ENCODE measurements around the gene ME1. TPM values are rescaled to one million over a fixed set of nuclear protein-coding genes. Genes with fewer than 3 reads are reported as not detected.

Gene ME1
- polyA plus RNA-seq, 2 of the 4 experiments (the other 2 are of a cell fraction) = 59.1 to 60.6 TPM

DNA sequence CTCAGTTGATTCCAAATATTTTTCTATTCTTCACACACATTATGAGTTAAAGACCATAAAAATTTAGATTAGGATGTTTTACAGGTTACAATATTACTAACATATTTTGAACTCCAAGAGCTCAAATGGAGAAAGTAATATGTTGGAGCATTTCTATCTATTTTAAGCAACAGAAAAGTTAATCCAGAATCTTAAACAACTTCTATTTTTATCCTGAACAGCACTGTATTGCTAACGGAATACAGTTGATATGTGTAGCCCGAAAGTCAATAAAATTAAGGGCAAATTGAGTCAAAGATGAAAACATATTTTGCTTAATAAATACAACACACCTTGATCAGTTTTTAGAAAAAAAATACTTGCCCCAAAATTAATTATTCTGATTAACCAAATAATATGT is 97.4 kb downstream of the ME1 start:
- no peaks in the 10 kb centered on the region for H3K4me1 ChIP-seq
- no peak for ATAC-seq
- no peak for DNase-seq (ENCODE audit: low read depth in 1 of 2, low spot score in 1 of 2)
- no peak overlapping the region for H3K4me3 ChIP-seq
- H3K27ac ChIP-seq = no peak overlapping the region
- ChIA-PET POLR2A (no interaction called here), CTCF (no interaction called here)
- no peak for TF ChIP-seq ZNF302 (CRISPR knock-in tag; IDR thresholded peaks at IDR 0.05)
- no peak for TF ChIP-seq CBX2 (IDR thresholded peaks at IDR 0.05; ENCODE audit: borderline replicate concordance, low read depth)
- no peak for TF ChIP-seq PHF8 (IDR thresholded peaks at IDR 0.05; ENCODE audit: borderline replicate concordance, low read depth)
- TF ChIP-seq SMC3 (IDR thresholded peaks at IDR 0.05) = no peak
- TF ChIP-seq RARB (CRISPR knock-in tag; IDR thresholded peaks at IDR 0.05) = no peak
- TF ChIP-seq, protein P1, sequence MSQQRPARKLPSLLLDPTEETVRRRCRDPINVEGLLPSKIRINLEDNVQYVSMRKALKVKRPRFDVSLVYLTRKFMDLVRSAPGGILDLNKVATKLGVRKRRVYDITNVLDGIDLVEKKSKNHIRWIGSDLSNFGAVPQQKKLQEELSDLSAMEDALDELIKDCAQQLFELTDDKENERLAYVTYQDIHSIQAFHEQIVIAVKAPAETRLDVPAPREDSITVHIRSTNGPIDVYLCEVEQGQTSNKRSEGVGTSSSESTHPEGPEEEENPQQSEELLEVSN (IDR thresholded peaks at IDR 0.05; ENCODE audit: borderline replicate concordance, low read depth) = no peak
- TF ChIP-seq RAD21 (conservative IDR thresholded peaks at IDR 0.05 in 1 of 2, IDR thresholded peaks at IDR 0.05 in 1 of 2) = no peak
- TF ChIP-seq, protein P2, sequence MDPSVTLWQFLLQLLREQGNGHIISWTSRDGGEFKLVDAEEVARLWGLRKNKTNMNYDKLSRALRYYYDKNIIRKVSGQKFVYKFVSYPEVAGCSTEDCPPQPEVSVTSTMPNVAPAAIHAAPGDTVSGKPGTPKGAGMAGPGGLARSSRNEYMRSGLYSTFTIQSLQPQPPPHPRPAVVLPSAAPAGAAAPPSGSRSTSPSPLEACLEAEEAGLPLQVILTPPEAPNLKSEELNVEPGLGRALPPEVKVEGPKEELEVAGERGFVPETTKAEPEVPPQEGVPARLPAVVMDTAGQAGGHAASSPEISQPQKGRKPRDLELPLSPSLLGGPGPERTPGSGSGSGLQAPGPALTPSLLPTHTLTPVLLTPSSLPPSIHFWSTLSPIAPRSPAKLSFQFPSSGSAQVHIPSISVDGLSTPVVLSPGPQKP (IDR thresholded peaks at IDR 0.05; ENCODE audit: low read depth, low read length) = no peak
- TF ChIP-seq ZFP36 (IDR thresholded peaks at IDR 0.05; ENCODE audit: borderline replicate concordance, partially characterized antibody) = no peak
- no peak for TF ChIP-seq BHLHE40 (IDR thresholded peaks at IDR 0.05; ENCODE audit: low read depth, low read length)
- TF ChIP-seq SREBF2 (IDR thresholded peaks at IDR 0.05) = no peak
- TF ChIP-seq CBX8 (IDR thresholded peaks at IDR 0.05) = no peak
- H3K9me3 ChIP-seq = no peaks in the 10 kb centered on the region
- WGBS (ENCODE audit: missing lambda C conversion rate) = 85% methylated on average over 2 of the region's 2 CpGs
- H3K4me2 ChIP-seq = no peak overlapping the region
- no peak for FAIRE-seq

- ChIA-PET POLR2A (no interaction called here), CTCF (no interaction called here)
- no peak for FAIRE-seq
Measured at GRCh38 chr6:83314693-83315092, 116.2 kb downstream of the ME1 start.

DNA sequence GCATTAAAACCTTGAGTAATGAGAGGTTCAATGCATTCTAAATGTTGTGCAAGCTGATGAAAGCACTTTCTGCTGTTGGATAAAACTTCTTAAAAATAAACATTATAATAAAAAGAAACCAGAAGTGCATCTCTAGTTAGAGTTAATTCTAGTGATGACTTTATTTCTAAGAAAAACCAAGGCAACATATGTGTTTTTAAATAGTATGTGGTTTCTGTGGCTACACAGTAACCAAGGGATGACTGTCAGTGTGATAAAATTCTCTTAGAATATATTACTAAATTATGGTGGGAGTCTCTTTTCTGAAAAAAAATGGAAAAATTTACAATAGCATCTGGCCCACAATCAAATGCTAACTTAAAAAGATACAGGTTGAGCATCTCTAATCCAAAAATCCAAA is 117.0 kb downstream of the ME1 start:
- ChIA-PET CTCF (no interaction called here), POLR2A (no interaction called here)
- no peak for FAIRE-seq
- no peak overlapping the region for H3K4me2 ChIP-seq
- H3K9me3 ChIP-seq = no peaks in the 10 kb centered on the region
- no peak overlapping the region for H3K27ac ChIP-seq
- no peak overlapping the region for H3K4me3 ChIP-seq
- no peak for DNase-seq (ENCODE audit: low read depth in 1 of 2, low spot score in 1 of 2)
- TF ChIP-seq POLR2AphosphoS2 (conservative IDR thresholded peaks at IDR 0.05; ENCODE audit: low read length) (no peak), ATOH8 (CRISPR knock-in tag; IDR thresholded peaks at IDR 0.05; ENCODE audit: low read depth) (no peak), CBX8 (IDR thresholded peaks at IDR 0.05) (no peak), CHD4 (IDR thresholded peaks at IDR 0.05; ENCODE audit: borderline replicate concordance) (no peak), SMC3 (IDR thresholded peaks at IDR 0.05) (no peak), KDM1A (IDR thresholded peaks at IDR 0.05; ENCODE audit: low read depth) (no peak), RARB (CRISPR knock-in tag; IDR thresholded peaks at IDR 0.05) (no peak), TP53 (CRISPR knock-in tag; IDR thresholded peaks at IDR 0.05) (no peak), HDAC2 (IDR thresholded peaks at IDR 0.05) (no peak), CEBPB (IDR thresholded peaks at IDR 0.05) (no peak), ZC3H11A (IDR thresholded peaks at IDR 0.05) (no peak), JUN (IDR thresholded peaks at IDR 0.05) (no peak), NPAS2 (CRISPR knock-in tag; IDR thresholded peaks at IDR 0.05; ENCODE audit: borderline replicate concordance) (no peak), PHF8 (IDR thresholded peaks at IDR 0.05; ENCODE audit: borderline replicate concordance, low read depth) (no peak), CBX2 (IDR thresholded peaks at IDR 0.05; ENCODE audit: borderline replicate concordance, low read depth) (no peak), JUNB (IDR thresholded peaks at IDR 0.05) (no peak), KDM5A (IDR thresholded peaks at IDR 0.05) (no peak)
- TF ChIP-seq, protein P3, sequence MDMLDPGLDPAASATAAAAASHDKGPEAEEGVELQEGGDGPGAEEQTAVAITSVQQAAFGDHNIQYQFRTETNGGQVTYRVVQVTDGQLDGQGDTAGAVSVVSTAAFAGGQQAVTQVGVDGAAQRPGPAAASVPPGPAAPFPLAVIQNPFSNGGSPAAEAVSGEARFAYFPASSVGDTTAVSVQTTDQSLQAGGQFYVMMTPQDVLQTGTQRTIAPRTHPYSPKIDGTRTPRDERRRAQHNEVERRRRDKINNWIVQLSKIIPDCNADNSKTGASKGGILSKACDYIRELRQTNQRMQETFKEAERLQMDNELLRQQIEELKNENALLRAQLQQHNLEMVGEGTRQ (IDR thresholded peaks at IDR 0.05) = no peak
- no peak for ATAC-seq
- H3K4me1 ChIP-seq = no peaks in the 10 kb centered on the region

More at GRCh38 chr6:83314693-83315092, 116.2 kb downstream of the ME1 start:
- no peak overlapping the region for H3K4me2 ChIP-seq
- DNase-seq (ENCODE audit: low read depth in 1 of 2, low spot score in 1 of 2) (no peak), ATAC-seq (no peak)
- no peak overlapping the region for H3K27ac ChIP-seq
- no peaks in the 10 kb centered on the region for H3K9me3 ChIP-seq
- TF ChIP-seq HES2 (IDR thresholded peaks at IDR 0.05) (no peak), RCOR1 (IDR thresholded peaks at IDR 0.05; ENCODE audit: low read depth, low read length) (no peak)
- 94% methylated on average over 1 of the region's 1 CpG for WGBS (ENCODE audit: missing lambda C conversion rate)
- no peak overlapping the region for H3K4me3 ChIP-seq
- no peaks in the 10 kb centered on the region for H3K4me1 ChIP-seq
